Right lung (tissue), 5 donors: ENCODE results near the gene MKRN2. TPM values are rescaled to one million over a fixed set of nuclear protein-coding genes. Genes with fewer than 3 reads are reported as not detected.
"Not testable (repeated sequence)": the region's sequence is repeated elsewhere in the genome, so short reads cannot be mapped to it uniquely, and the experiment has no call there.

ENCODE experiments used
- DNase-seq, 2 donors: peaks; one replicate each; pipeline ENCODE4 v3.0.0-alpha.2; 2013
- polyA plus RNA-seq, 5 donors: library from polyadenylated mRNA; unstranded; fragments of 120-200 nt; gene quantifications; one replicate each; pipeline versions ENCODE4 v1.2.1 to v1.2.3, GENCODE V29; 2013; ENCODE audit warnings: inconsistent platforms in 1 of 5, low replicate concordance in 1 of 5; ENCODE audit not compliant: insufficient read length in 5 of 5, insufficient read depth in 1 of 5

MKRN2 gene
- polyA plus RNA-seq, 5 donors = 34.7 to 41.9 (median 36.9) TPM

- DNase-seq = no peak
Observed at GRCh38 chr3:12627370-12627769, 70.5 kb downstream of the MKRN2 start.

- DNase-seq = no peak
Observed at GRCh38 chr3:12628813-12629212, 71.9 kb downstream of the MKRN2 start.

- no peak for DNase-seq
Observed at GRCh38 chr3:12629560-12629959, 72.7 kb downstream of the MKRN2 start.

GRCh38 chr3:12630292-12630691 is 73.4 kb downstream of the MKRN2 start:
- DNase-seq = no peak

GRCh38 chr3:12630843-12631242 is 74.0 kb downstream of the MKRN2 start:
- DNase-seq = not testable (repeated sequence)

- no peak for DNase-seq
Observed at GRCh38 chr3:12632523-12632922, 75.6 kb downstream of the MKRN2 start.

GRCh38 chr3:12633108-12633507 is 76.2 kb downstream of the MKRN2 start:
- no peak for DNase-seq

Other genes with a start within 250 kb of the MKRN2 start
- gene TSEN2, start 72.6 kb upstream of the MKRN2 start, polyA plus RNA-seq = 10 to 100 TPM; 18.8 to 24.9 (median 23.9) TPM
- 1 to 10 TPM in 4 of 5 donors, under 1 TPM in 1; 0.75 to 1.5 (median 1.3) TPM for gene MKRN2OS, start 11.6 kb upstream of the MKRN2 start, polyA plus RNA-seq
- 100 to 1,000 TPM; 114 to 142 (median 127) TPM for gene RAF1, start 107.0 kb downstream of the MKRN2 start, polyA plus RNA-seq
- gene TMEM40, start 202.2 kb downstream of the MKRN2 start, polyA plus RNA-seq = 1 to 10 TPM; 1.1 to 2.6 (median 2.0) TPM
- gene CAND2, start 239.6 kb downstream of the MKRN2 start, polyA plus RNA-seq = 10 to 100 TPM in 1 of 5 donors, 1 to 10 TPM in 4; 4.3 to 10.6 (median 5.8) TPM